Memory B cell (primary cell): Measurements from ENCODE around the gene GCNT2.
"Not testable (repeated sequence)": the region's sequence is repeated elsewhere in the genome, so short reads cannot be mapped to it uniquely, and the experiment has no call there.

Source experiments
- ATAC-seq: fragments of 150-1000 bp; cut with Tn5 transposase; 2 replicates; pipeline ENCODE4 v1.10.0; 2021; ENCODE audit warnings: low read depth, mild to moderate bottlenecking, moderate library complexity
- DNase-seq, 2 donors: peaks; one replicate each; pipeline ENCODE4 v3.0.0; 2022; ENCODE audit warnings: low spot score in 2 of 2
- H3K27ac Mint-ChIP-seq: one replicate; pipeline ENCODE4 v1.8.0; 2022; ENCODE audit warnings: mild to moderate bottlenecking, moderate library complexity, mixed read lengths
- H3K27me3 Mint-ChIP-seq: one replicate; pipeline ENCODE4 v1.8.0; 2022; ENCODE audit warnings: mixed read lengths
- H3K36me3 Mint-ChIP-seq: one replicate; pipeline ENCODE4 v1.8.0; 2022; ENCODE audit warnings: mild to moderate bottlenecking, mixed read lengths
- H3K4me1 Mint-ChIP-seq: one replicate; pipeline ENCODE4 v1.8.0; 2022; ENCODE audit warnings: mixed read lengths
- H3K4me3 Mint-ChIP-seq: one replicate; pipeline ENCODE4 v1.8.0; 2022; ENCODE audit warnings: mild to moderate bottlenecking, moderate library complexity, mixed read lengths
- H3K9me3 Mint-ChIP-seq: one replicate; pipeline ENCODE4 v1.8.0; 2022; ENCODE audit warnings: mixed read lengths

GCNT2 gene

GRCh38 chr6:10640412-10640811 lies 119.3 kb downstream of the GCNT2 start:
- H3K9me3 Mint-ChIP-seq = peaks cover 1% of the 10 kb centered on the region
- ATAC-seq (no peak), DNase-seq (no peak)
- H3K27ac Mint-ChIP-seq = no peak overlapping the region
- H3K36me3 Mint-ChIP-seq = no peaks in the 10 kb centered on the region
- peaks cover 17% of the 10 kb centered on the region for H3K4me1 Mint-ChIP-seq
- no peaks in the 10 kb centered on the region for H3K27me3 Mint-ChIP-seq
- no peak overlapping the region for H3K4me3 Mint-ChIP-seq

- no peak for ATAC-seq
- DNase-seq = no peak
- Mint-ChIP-seq H3K27me3 (no peaks in the 10 kb centered on the region), H3K4me1 (peaks cover 17% of the 10 kb centered on the region), H3K4me3 (no peak overlapping the region), H3K36me3 (no peaks in the 10 kb centered on the region), H3K9me3 (no peaks in the 10 kb centered on the region), H3K27ac (no peak overlapping the region)
Measured at GRCh38 chr6:10641528-10641927, 120.4 kb downstream of the GCNT2 start.

GRCh38 chr6:10643201-10643651 lies 122.1 kb downstream of the GCNT2 start:
- H3K36me3 Mint-ChIP-seq = peaks cover 2% of the 10 kb centered on the region
- DNase-seq = peak in 1 of 2 donors; percentile 7
- no peaks in the 10 kb centered on the region for H3K27me3 Mint-ChIP-seq
- peak; percentile 97 for ATAC-seq
- no peaks in the 10 kb centered on the region for H3K9me3 Mint-ChIP-seq
- peaks cover 17% of the 10 kb centered on the region for H3K4me1 Mint-ChIP-seq
- peak overlapping the region; percentile 50 for H3K4me3 Mint-ChIP-seq
- no peak overlapping the region for H3K27ac Mint-ChIP-seq

- H3K4me1 Mint-ChIP-seq = peaks cover 15% of the 10 kb centered on the region
- H3K4me3 Mint-ChIP-seq = no peak overlapping the region
- H3K27me3 Mint-ChIP-seq = no peaks in the 10 kb centered on the region
- no peaks in the 10 kb centered on the region for H3K9me3 Mint-ChIP-seq
- no peak for DNase-seq
- no peak overlapping the region for H3K27ac Mint-ChIP-seq
- H3K36me3 Mint-ChIP-seq = peaks cover 2% of the 10 kb centered on the region
- ATAC-seq = no peak
Measured at GRCh38 chr6:10644225-10644624, 123.1 kb downstream of the GCNT2 start.

- Mint-ChIP-seq H3K4me1 (peaks cover 4% of the 10 kb centered on the region), H3K9me3 (no peaks in the 10 kb centered on the region), H3K27ac (no peak overlapping the region), H3K27me3 (no peaks in the 10 kb centered on the region), H3K4me3 (no peak overlapping the region), H3K36me3 (no peaks in the 10 kb centered on the region)
- ATAC-seq (peak; percentile 52), DNase-seq (no peak)
Measured at GRCh38 chr6:10655508-10656055, 134.4 kb downstream of the GCNT2 start.

GRCh38 chr6:10658910-10659698 lies 138.0 kb downstream of the GCNT2 start:
- DNase-seq (no peak), ATAC-seq (no peak)
- no peak overlapping the region for H3K27ac Mint-ChIP-seq
- peak overlapping the region; percentile 77 for H3K4me3 Mint-ChIP-seq
- no peaks in the 10 kb centered on the region for H3K27me3 Mint-ChIP-seq
- peaks cover under 1% of the 10 kb centered on the region for H3K9me3 Mint-ChIP-seq
- peaks cover 6% of the 10 kb centered on the region for H3K4me1 Mint-ChIP-seq
- H3K36me3 Mint-ChIP-seq = peaks cover under 1% of the 10 kb centered on the region

- peak overlapping the region; percentile 77 for H3K4me3 Mint-ChIP-seq
- peaks cover 8% of the 10 kb centered on the region for H3K4me1 Mint-ChIP-seq
- DNase-seq (no peak), ATAC-seq (no peak)
- peaks cover 2% of the 10 kb centered on the region for H3K36me3 Mint-ChIP-seq
- H3K27ac Mint-ChIP-seq = no peak overlapping the region
- no peaks in the 10 kb centered on the region for H3K27me3 Mint-ChIP-seq
- H3K9me3 Mint-ChIP-seq = peaks cover 8% of the 10 kb centered on the region
Measured at GRCh38 chr6:10659699-10660348, 138.7 kb downstream of the GCNT2 start.

- not testable (repeated sequence) for ATAC-seq, H3K27me3 Mint-ChIP-seq, H3K27ac Mint-ChIP-seq, H3K4me1 Mint-ChIP-seq, H3K36me3 Mint-ChIP-seq, DNase-seq, H3K9me3 Mint-ChIP-seq
- peak overlapping the region; percentile 37 for H3K4me3 Mint-ChIP-seq
Measured at GRCh38 chr6:10660431-10661191, 139.5 kb downstream of the GCNT2 start.

GRCh38 chr6:10662207-10662606 lies 141.1 kb downstream of the GCNT2 start:
- Mint-ChIP-seq H3K9me3 (peaks cover 8% of the 10 kb centered on the region), H3K4me1 (peaks cover 3% of the 10 kb centered on the region), H3K4me3 (no peak overlapping the region), H3K36me3 (peaks cover 4% of the 10 kb centered on the region), H3K27ac (no peak overlapping the region), H3K27me3 (peaks cover 3% of the 10 kb centered on the region)
- ATAC-seq (no peak), DNase-seq (no peak)

GRCh38 chr6:10662742-10663141 lies 141.6 kb downstream of the GCNT2 start:
- ATAC-seq = no peak
- H3K36me3 Mint-ChIP-seq = peaks cover 4% of the 10 kb centered on the region
- peaks cover 3% of the 10 kb centered on the region for H3K27me3 Mint-ChIP-seq
- H3K4me1 Mint-ChIP-seq = peaks cover 3% of the 10 kb centered on the region
- no peak for DNase-seq
- no peak overlapping the region for H3K27ac Mint-ChIP-seq
- no peak overlapping the region for H3K4me3 Mint-ChIP-seq
- H3K9me3 Mint-ChIP-seq = peaks cover 8% of the 10 kb centered on the region

GRCh38 chr6:10665595-10665994 lies 144.4 kb downstream of the GCNT2 start:
- H3K36me3 Mint-ChIP-seq, H3K4me3 Mint-ChIP-seq, ATAC-seq, H3K27me3 Mint-ChIP-seq, H3K9me3 Mint-ChIP-seq, H3K4me1 Mint-ChIP-seq, DNase-seq, H3K27ac Mint-ChIP-seq: not testable (repeated sequence)

GRCh38 chr6:10668126-10668917 lies 147.2 kb downstream of the GCNT2 start:
- DNase-seq (no peak), ATAC-seq (no peak)
- Mint-ChIP-seq H3K4me3 (no peak overlapping the region), H3K27me3 (peaks cover 8% of the 10 kb centered on the region), H3K4me1 (peaks cover 3% of the 10 kb centered on the region), H3K9me3 (peaks cover 8% of the 10 kb centered on the region), H3K36me3 (peaks cover 4% of the 10 kb centered on the region), H3K27ac (no peak overlapping the region)

- Mint-ChIP-seq H3K9me3 (no peaks in the 10 kb centered on the region), H3K4me3 (no peak overlapping the region), H3K4me1 (no peaks in the 10 kb centered on the region), H3K36me3 (no peaks in the 10 kb centered on the region), H3K27me3 (peaks cover 2% of the 10 kb centered on the region), H3K27ac (no peak overlapping the region)
- no peak for DNase-seq
- no peak for ATAC-seq
Measured at GRCh38 chr6:10676403-10676802, 155.3 kb downstream of the GCNT2 start.
